Measurements from ENCODE around the gene CFAP90. TPM values are rescaled to one million over a fixed set of nuclear protein-coding genes. Genes with fewer than 3 reads are reported as not detected.

The CFAP90 gene
- total and polyA plus RNA-seq, 12 donors, result 0.03 to 0.26 TPM; not detected in 10

DNA sequence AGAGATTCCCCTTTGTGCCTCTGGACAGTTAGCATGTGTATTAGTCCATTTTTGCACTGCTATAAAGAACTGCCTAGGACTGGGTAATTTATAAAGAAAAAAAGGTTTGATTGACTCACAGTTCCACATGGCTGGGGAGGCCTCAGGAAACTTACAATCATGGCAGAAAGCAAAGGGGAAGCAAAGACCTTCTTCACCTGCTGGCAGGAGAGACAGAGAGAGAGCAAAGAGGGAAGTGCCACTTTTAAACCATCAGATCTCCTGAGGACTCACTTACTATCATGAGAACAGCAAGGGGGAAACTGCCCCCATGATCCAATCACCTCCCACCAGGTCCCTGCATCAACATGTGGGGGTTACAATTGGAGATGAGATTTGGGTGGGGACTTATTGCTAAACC, 6.0 kb downstream of the CFAP90 start:
- Histone ChIP-seq H3K36me3 (no peaks in the 10 kb centered on the region), H3K4me3 (no peak overlapping the region), H3K27me3 (peaks cover 16 to 65% (median 42%) of the 10 kb centered on the region in 7 donors), H3K9me3 (no peaks in the 10 kb centered on the region), H3K27ac (no peak overlapping the region), H3K4me1 (peaks cover 4 to 8% (median 6%) of the 10 kb centered on the region in 9 donors)
- DNase-seq (no peak), ATAC-seq (no peak)
- intact Hi-C loops (cut with DNase I), result no loop called here
- TF ChIP-seq CTCF (IDR thresholded peaks at IDR 0.05), result no peak

- Histone ChIP-seq H3K27ac (no peak overlapping the region), H3K4me1 (no peaks in the 10 kb centered on the region), H3K9me3 (no peaks in the 10 kb centered on the region), H3K4me3 (no peak overlapping the region), H3K27me3 (peaks cover 0 to 52% (median 23%) of the 10 kb centered on the region in 7 donors), H3K36me3 (no peaks in the 10 kb centered on the region)
- intact Hi-C loops (cut with DNase I), result no loop called here
- WGBS, 2 donors, result 69 to 70% methylated on average over 2 of the region's 2 CpGs
- TF ChIP-seq CTCF (IDR thresholded peaks at IDR 0.05), result no peak
- no peak for DNase-seq
- no peak for ATAC-seq
Measured at GRCh38 chr5:7842531-7842930, 8.4 kb downstream of the CFAP90 start.

DNA sequence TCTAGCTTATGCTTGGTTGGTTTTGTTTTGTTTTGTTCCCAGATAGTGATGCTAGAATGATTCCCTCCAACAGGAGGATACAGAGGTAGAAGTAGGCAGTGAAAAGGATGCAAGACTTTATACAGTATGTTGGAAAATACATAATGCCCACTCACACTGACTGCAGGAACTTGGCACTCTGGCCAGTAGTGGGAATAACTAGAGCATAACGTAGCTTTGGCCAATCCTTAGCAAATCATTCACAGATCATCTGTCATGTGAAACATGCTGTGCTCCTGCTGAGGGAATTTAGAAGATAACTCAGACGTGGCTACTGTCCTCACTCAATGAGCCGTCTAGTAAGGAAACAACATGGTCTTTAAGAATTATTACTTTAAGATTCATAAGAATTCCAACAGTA, 13.5 kb downstream of the CFAP90 start:
- WGBS, 2 donors, result 38 to 53% methylated on average over 3 of the region's 3 CpGs
- Histone ChIP-seq H3K27ac (no peak overlapping the region), H3K4me3 (no peak overlapping the region), H3K27me3 (peaks cover 0 to 16% (median 9%) of the 10 kb centered on the region in 7 donors), H3K4me1 (no peaks in the 10 kb centered on the region), H3K9me3 (no peaks in the 10 kb centered on the region), H3K36me3 (no peaks in the 10 kb centered on the region)
- no peak for TF ChIP-seq CTCF (IDR thresholded peaks at IDR 0.05)
- DNase-seq (no peak), ATAC-seq (no peak)
- intact Hi-C loops (cut with DNase I), result no loop called here

DNA sequence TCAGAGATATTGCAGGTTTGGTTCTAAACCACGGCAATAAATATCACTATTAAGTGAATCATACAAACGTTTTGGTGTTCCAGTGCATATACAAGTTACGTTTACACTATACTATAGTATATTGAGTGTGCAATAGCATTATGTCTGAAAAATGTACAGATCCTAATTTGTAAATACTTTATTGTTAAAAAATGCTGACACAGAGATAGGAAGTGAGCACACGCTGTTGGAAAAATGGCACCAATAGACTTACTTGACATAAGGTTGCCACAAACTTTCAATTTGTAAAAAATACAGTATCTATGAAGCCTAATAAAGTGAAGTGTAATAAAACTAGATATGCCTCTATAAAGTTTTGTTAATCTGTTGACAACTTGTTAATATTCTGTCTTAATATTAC, 16.0 kb downstream of the CFAP90 start:
- WGBS, 2 donors, result 84 to 87% methylated on average over 4 of the region's 4 CpGs
- H3K4me3 ChIP-seq, result no peak overlapping the region
- ATAC-seq (no peak), DNase-seq (no peak)
- no peaks in the 10 kb centered on the region for H3K4me1 ChIP-seq
- no peak overlapping the region for H3K27ac ChIP-seq
- peaks cover 0 to 18% (median 13%) of the 10 kb centered on the region in 7 donors for H3K27me3 ChIP-seq
- TF ChIP-seq CTCF (IDR thresholded peaks at IDR 0.05), result no peak
- H3K36me3 ChIP-seq, result no peaks in the 10 kb centered on the region
- H3K9me3 ChIP-seq, result no peaks in the 10 kb centered on the region
- intact Hi-C loops (cut with DNase I), result no loop called here

Data from heart right ventricle (tissue), 16 donors.